Duodenal mucosa (tissue), 2 donors: Measurements from ENCODE around the gene MEIS2.

Experiments
- H3K27ac ChIP-seq: one replicate; pipeline ENCODE4 v1.7.0; 2013; ENCODE audit warnings: low read depth, low read length
- H3K27me3 ChIP-seq, 2 donors: one replicate each; pipeline ENCODE4 v1.7.0; 2013; ENCODE audit warnings: low read length in 2 of 2, control low read depth in 1 of 2; ENCODE audit not compliant: insufficient read depth in 2 of 2, control insufficient read depth in 1 of 2
- H3K36me3 ChIP-seq, 2 donors: one replicate each; pipeline ENCODE4 v1.7.0; 2013; ENCODE audit warnings: low read length in 2 of 2, control low read depth in 1 of 2; ENCODE audit not compliant: insufficient read depth in 2 of 2, control insufficient read depth in 1 of 2
- H3K4me1 ChIP-seq, 2 donors: one replicate each; pipeline ENCODE4 v1.7.0; 2013; ENCODE audit warnings: low read length in 2 of 2, control low read depth in 1 of 2; ENCODE audit not compliant: insufficient read depth in 2 of 2, control insufficient read depth in 1 of 2
- H3K4me3 ChIP-seq, 2 donors: one replicate each; pipeline ENCODE4 v1.7.0; 2013; ENCODE audit warnings: low read length in 2 of 2, low read depth in 1 of 2
- H3K9ac ChIP-seq, 2 donors: one replicate each; pipeline ENCODE4 v1.7.0; 2013; ENCODE audit warnings: low read length in 2 of 2, low read depth in 1 of 2
- H3K9me3 ChIP-seq, 2 donors: one replicate each; pipeline ENCODE4 v1.7.0; 2013; ENCODE audit warnings: low read length in 2 of 2, control low read depth in 1 of 2; ENCODE audit not compliant: control insufficient read depth in 1 of 2

MEIS2 gene

DNA sequence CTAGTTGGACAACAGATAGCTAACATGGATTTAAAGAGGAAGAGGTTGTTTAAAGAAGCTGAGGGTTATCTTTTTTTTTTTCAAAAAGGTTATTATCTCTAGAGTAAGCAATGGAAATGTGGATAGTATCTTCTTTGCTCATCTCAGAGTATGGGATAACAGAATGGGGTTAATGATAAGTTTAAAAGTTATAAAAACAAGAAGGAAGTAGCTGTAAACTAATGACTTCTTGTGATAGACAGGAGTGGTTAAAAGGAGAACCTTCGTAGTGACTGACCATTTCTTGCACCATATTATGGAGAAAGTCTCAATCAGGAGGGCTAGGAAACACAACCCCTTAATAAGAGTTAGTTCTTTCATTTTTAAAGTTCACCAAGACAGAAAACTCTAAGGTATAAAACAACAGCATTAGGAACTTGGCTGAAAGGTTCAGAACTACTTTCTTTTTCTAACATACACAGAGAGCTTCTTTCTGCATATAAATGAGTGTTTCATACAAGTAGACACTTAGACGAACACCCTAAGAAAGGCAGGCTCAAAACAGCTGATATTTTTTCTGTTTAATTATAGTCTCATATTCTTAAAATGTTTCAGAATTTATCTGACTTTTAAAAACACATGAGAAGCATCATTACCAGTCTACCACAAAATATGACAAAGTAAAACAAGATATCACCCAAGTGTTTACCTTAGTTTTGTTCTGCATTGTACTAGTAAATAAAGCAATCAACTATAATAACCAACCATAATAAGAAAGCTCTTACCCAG, 140.0 kb downstream of the MEIS2 start:
- H3K9ac ChIP-seq: no peak overlapping the region
- H3K9me3 ChIP-seq: no peaks in the 10 kb centered on the region
- no peaks in the 10 kb centered on the region for H3K27me3 ChIP-seq
- peaks cover 12 to 20% of the 10 kb centered on the region in 2 donors for H3K4me1 ChIP-seq
- H3K4me3 ChIP-seq: no peak overlapping the region
- H3K27ac ChIP-seq: no peak overlapping the region
- H3K36me3 ChIP-seq: no peaks in the 10 kb centered on the region

DNA sequence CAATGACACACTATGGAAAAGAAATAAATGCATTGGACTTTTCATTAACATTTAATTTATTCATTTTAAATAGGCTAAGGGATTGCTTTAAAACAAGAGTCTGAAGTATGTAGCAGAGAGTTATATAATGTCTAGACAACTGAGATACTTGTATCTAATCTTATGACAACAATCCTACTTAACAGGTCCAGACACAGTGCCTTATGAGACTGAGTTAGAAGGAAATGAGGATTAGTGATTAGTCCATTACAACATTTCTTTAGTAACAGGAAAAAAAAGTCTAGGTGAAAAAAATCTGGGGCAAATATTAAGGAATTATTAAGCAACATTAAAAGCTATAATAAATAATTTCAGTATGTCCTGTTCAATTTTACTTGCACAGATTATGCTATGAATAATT, 140.6 kb downstream of the MEIS2 start:
- Histone ChIP-seq H3K27ac (no peak overlapping the region), H3K4me3 (no peak overlapping the region), H3K27me3 (no peaks in the 10 kb centered on the region), H3K4me1 (peaks cover 12 to 20% of the 10 kb centered on the region in 2 donors), H3K36me3 (no peaks in the 10 kb centered on the region), H3K9me3 (no peaks in the 10 kb centered on the region), H3K9ac (no peak overlapping the region)

DNA sequence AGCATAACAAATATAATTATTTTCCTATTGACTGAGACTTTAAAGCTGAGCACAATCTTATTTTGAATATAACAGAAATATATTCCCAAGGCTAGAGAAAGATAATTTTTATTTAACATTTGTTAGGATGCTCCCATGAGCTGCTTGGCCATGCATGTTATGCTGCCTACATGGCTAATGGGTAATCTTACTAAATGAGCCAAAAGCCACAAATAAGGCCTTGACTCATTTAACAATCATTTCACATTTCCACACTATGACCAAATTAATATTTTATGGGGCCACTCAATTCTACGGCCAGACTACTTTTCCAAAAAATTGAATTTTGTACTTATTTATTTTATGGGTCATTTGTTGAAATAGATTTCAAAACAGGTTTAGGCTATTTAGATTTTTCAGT, 141.7 kb downstream of the MEIS2 start:
- Histone ChIP-seq H3K9me3 (no peaks in the 10 kb centered on the region), H3K4me1 (peaks cover 12 to 20% of the 10 kb centered on the region in 2 donors), H3K4me3 (no peak overlapping the region), H3K36me3 (no peaks in the 10 kb centered on the region), H3K27me3 (no peaks in the 10 kb centered on the region), H3K9ac (no peak overlapping the region), H3K27ac (no peak overlapping the region)

DNA sequence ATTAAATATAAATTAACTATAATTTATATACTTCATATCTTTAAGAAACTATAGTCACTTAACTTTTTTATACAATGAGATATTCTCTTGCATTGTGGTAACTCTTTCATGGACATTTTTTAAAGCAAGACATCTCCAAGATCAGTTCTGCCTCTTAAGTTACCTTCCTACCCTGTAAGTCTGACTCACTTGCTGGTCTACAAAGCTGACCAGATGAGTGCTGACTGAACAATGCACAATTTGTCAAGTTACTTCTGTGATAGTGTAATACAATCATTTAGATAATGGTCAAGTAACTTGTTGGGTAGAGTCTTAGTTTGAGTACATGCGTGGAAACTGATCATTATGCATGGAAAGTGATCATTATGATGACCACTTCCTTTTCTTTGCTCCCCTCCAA, 145.9 kb downstream of the MEIS2 start:
- no peaks in the 10 kb centered on the region for H3K27me3 ChIP-seq
- no peak overlapping the region for H3K9ac ChIP-seq
- no peak overlapping the region for H3K4me3 ChIP-seq
- no peaks in the 10 kb centered on the region for H3K9me3 ChIP-seq
- H3K4me1 ChIP-seq: no peaks in the 10 kb centered on the region
- no peaks in the 10 kb centered on the region for H3K36me3 ChIP-seq
- H3K27ac ChIP-seq: no peak overlapping the region

DNA sequence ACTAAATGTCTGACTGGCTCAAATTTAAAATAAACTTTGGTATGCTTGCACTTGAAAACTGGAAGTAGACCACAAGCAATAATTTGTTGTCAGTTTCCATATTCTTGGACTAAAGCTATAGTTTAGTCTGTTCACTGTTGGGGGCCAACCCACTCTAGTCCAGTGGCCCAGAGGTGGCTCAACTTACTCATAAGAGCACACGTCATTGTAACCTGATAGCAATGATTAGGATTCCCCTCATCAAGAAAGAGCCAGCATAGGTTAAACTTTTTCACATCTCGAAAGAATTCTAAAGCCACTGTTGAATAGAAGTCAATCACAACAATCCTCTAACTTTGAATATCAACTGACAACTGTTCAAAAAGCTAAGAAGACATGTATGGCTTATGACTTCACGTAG, 147.0 kb downstream of the MEIS2 start:
- peaks cover 0 to 1% of the 10 kb centered on the region in 2 donors for H3K36me3 ChIP-seq
- no peak overlapping the region for H3K4me3 ChIP-seq
- no peak overlapping the region for H3K9ac ChIP-seq
- no peaks in the 10 kb centered on the region for H3K27me3 ChIP-seq
- no peak overlapping the region for H3K27ac ChIP-seq
- no peaks in the 10 kb centered on the region for H3K9me3 ChIP-seq
- no peaks in the 10 kb centered on the region for H3K4me1 ChIP-seq

DNA sequence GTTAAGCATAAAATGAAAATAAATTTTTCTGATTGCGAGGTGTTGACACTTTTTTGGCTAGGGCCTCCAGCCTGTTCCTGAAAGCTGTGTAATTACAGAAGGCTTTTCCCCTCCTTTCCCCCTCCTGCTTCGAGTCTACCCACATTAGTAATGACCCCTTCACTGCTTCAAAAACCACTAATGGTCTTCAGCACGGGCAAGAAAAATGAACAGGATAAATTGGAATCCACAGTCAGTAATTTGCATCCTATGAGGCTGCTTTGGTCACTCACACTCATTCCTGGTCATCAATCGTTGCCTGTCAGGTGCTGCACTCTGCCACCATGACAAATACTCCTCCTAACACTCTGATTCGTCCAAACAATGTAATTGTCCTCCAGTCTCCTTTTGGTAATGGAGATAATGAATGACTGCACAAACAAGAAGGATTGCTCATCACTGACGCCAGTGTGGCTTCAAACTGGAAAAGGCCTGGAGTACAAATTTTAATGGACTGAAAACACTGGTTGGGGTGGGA, 148.6 kb downstream of the MEIS2 start:
- Histone ChIP-seq H3K9ac (no peak overlapping the region), H3K27ac (no peak overlapping the region), H3K4me3 (no peak overlapping the region), H3K36me3 (peaks cover 4% of the 10 kb centered on the region in 2 donors), H3K9me3 (no peaks in the 10 kb centered on the region), H3K27me3 (no peaks in the 10 kb centered on the region), H3K4me1 (no peaks in the 10 kb centered on the region)

DNA sequence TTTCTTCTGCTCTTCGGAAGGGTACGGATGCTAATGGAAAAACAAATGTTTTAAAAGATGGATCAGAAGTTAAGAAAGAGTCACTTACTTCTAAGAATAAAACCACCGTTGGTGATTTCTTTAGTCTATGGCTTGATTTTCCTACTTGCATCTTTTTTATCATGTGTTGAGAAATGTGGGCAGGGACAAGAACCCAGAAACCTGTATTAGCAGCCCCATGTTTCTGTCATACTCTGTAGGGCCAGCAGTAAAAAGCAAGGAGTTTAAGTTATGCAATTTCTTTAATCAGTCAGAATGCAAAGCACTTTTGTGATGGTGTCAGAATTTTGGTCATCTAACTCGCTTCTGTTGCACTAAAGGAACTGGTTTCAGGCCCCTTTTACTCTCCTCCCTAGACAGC, 150.0 kb downstream of the MEIS2 start:
- no peak overlapping the region for H3K9ac ChIP-seq
- peaks cover 4% of the 10 kb centered on the region in 2 donors for H3K36me3 ChIP-seq
- H3K4me1 ChIP-seq: no peaks in the 10 kb centered on the region
- no peaks in the 10 kb centered on the region for H3K27me3 ChIP-seq
- H3K27ac ChIP-seq: no peak overlapping the region
- H3K9me3 ChIP-seq: no peaks in the 10 kb centered on the region
- no peak overlapping the region for H3K4me3 ChIP-seq

DNA sequence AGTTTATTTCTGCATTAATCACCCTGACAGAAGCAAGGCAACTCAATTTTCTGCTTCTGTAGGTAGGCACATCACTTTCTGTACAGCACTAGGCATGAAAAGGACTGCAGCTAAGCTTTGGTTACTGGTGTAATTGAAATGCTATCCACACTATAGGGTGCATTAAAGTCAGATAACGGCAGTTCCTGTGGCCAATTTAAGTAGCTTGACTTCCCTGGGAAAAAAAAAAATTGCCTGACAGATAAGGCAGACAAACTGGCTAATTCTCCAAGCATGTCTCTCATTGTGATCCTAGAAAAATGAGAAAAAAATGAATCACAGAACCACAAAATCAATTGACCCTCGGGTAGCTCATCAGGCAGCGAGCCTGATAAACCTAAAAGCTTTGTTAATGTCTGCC, 151.4 kb downstream of the MEIS2 start:
- Histone ChIP-seq H3K36me3 (peaks cover 4% of the 10 kb centered on the region in 2 donors), H3K27ac (no peak overlapping the region), H3K27me3 (no peaks in the 10 kb centered on the region), H3K9me3 (no peaks in the 10 kb centered on the region), H3K4me1 (peaks cover 7 to 9% of the 10 kb centered on the region in 2 donors), H3K9ac (no peak overlapping the region), H3K4me3 (no peak overlapping the region)

DNA sequence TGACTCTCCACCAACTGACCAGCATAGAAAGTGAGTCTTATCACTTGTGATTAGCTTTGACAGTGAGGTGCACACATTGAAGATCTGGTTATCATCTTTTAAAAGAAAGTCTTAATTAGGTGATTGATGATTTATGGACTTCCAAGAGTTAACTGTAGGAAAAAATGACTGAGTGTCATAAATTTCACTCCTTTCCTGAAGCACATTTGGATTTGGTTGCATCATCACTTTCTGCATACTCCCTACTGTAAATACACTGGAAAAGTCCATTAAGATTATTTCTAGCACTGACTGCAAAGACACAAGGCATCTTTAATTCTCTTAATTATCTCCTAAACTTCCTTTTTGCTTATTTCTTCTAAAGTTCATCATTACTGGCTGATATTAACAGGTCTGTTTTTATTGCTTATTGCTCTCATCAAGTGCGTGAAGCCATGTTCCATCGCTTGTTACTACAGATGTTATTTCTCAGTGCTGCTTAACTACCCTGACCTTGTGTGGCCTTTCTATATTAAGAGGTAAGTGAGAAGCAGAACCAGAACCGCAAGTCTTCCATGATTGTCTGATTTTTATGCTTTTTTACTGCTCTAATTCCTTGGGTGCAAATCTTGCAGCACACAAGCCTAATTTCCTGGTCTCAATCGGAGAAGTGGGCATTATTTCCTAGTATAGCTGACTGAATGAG, 153.2 kb downstream of the MEIS2 start:
- H3K27ac ChIP-seq: no peak overlapping the region
- H3K9ac ChIP-seq: no peak overlapping the region
- H3K9me3 ChIP-seq: no peaks in the 10 kb centered on the region
- no peaks in the 10 kb centered on the region for H3K27me3 ChIP-seq
- H3K4me3 ChIP-seq: no peak overlapping the region
- H3K4me1 ChIP-seq: peaks cover 14 to 15% of the 10 kb centered on the region in 2 donors
- H3K36me3 ChIP-seq: peaks cover 4% of the 10 kb centered on the region in 2 donors

DNA sequence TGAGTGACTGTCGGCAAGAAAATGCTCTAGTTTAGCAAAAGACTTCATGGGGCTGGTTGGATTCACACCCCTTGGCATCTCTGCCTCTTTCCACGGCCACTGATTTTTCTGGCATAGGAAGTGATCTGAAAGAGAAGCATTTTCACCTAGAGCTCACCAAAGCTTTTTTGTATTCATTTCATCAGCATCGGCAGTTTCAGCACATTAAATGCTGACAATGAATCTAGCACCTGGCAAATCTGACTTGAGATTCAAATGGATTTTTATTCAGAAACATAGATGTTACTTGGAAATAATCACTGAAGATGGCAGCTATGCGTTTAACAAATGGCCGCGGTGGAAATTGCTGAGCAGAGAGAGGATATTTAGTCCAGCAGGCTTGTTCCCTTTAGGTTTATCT, 155.9 kb downstream of the MEIS2 start:
- no peak overlapping the region for H3K9ac ChIP-seq
- no peaks in the 10 kb centered on the region for H3K27me3 ChIP-seq
- H3K36me3 ChIP-seq: peaks cover 4% of the 10 kb centered on the region in 2 donors
- no peak overlapping the region for H3K4me3 ChIP-seq
- H3K27ac ChIP-seq: no peak overlapping the region
- H3K9me3 ChIP-seq: no peaks in the 10 kb centered on the region
- H3K4me1 ChIP-seq: peaks cover 29 to 38% of the 10 kb centered on the region in 2 donors
